ENCODE measurements around the gene KLRG1.

KLRG1 gene

GRCh38 chr12:9051158-9051550 lies 61.8 kb downstream of the KLRG1 start:
- no peak for TF ChIP-seq CTCF (IDR thresholded peaks at IDR 0.05; ENCODE audit: extremely low read depth, missing control alignments)
- DNase-seq (ENCODE audit: low spot score), result no peak

- no peak for TF ChIP-seq CTCF (IDR thresholded peaks at IDR 0.05; ENCODE audit: extremely low read depth, missing control alignments)
- DNase-seq (ENCODE audit: low spot score), result no peak
Measured at GRCh38 chr12:9052610-9053009, 63.3 kb downstream of the KLRG1 start.

Measured in GM20000 (cell line).